Measurements from ENCODE around the gene DOCK2. TPM values are rescaled to one million over a fixed set of nuclear protein-coding genes. Genes with fewer than 3 reads are reported as not detected.

DOCK2 gene
- total RNA-seq, 1 experiment from 2014 or later: 1.4 TPM

DNA sequence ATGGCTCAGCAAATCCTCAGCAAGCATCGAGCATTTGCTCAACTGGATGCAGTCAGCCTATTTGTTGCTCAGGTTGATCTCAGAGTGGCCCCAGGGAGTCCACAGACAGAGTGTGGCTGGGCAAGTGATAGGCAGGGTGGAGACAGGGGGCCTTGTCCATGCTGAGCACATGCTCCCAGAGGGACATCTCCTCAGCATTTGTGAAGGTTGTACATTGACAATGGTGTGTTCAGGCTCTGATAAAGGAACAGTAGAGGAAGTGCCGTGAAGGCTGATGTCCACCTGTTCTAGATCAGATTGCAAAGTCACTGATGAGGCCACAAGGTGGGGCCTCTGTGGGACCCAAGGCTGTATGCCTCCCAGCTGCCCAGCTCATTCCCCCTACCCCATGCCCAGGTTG lies 418.5 kb downstream of the DOCK2 start:
- TF ChIP-seq REST (IDR thresholded peaks at IDR 0.05; ENCODE audit: insufficient read depth in 1 of 2, low read depth in 2 of 2, low read length in 1 of 2) (no peak), TCF7L2 (IDR thresholded peaks at IDR 0.05; ENCODE audit: low read depth, low read length) (no peak), SIN3A (IDR thresholded peaks at IDR 0.05; ENCODE audit: borderline replicate concordance, insufficient read depth, low read depth, low read length) (no peak), POLR2AphosphoS5 (IDR thresholded peaks at IDR 0.05; ENCODE audit: low read depth, low read length) (no peak), CTCF (IDR thresholded peaks at IDR 0.05) (no peak)
- Histone ChIP-seq H3K36me3 (ENCODE audit: control insufficient read depth, insufficient read depth, low read length) (no peaks in the 10 kb centered on the region), H3K27me3 (ENCODE audit: control insufficient read depth, insufficient read depth, low read length) (no peaks in the 10 kb centered on the region), H3K4me3 (ENCODE audit: low read depth in 2 of 2, low read length in 2 of 2) (no peak overlapping the region), H3K9me3 (ENCODE audit: control insufficient read depth, insufficient read depth, low read depth, low read length) (no peaks in the 10 kb centered on the region), H3K27ac (ENCODE audit: low read length) (no peak overlapping the region), H3K4me1 (ENCODE audit: control insufficient read depth, insufficient read depth, low read length) (no peaks in the 10 kb centered on the region)
- intact Hi-C loops (cut with micrococcal nuclease; ENCODE audit: unreplicated experiment) (no loop called here), in situ Hi-C loops (cut with HindIII; ENCODE audit: low pct_unique_long_range_greater_than_20kb, low sequenced_read_pairs) (no loop called here)
- POLR2A ChIA-PET: no interaction called here
- BruUV-seq (replicated peaks): no TSS peak
- no peak for ATAC-seq
- no peak for DNase-seq (ENCODE audit: low read depth, low spot score)
- CTCF ChIA-PET: no interaction called here

DNA sequence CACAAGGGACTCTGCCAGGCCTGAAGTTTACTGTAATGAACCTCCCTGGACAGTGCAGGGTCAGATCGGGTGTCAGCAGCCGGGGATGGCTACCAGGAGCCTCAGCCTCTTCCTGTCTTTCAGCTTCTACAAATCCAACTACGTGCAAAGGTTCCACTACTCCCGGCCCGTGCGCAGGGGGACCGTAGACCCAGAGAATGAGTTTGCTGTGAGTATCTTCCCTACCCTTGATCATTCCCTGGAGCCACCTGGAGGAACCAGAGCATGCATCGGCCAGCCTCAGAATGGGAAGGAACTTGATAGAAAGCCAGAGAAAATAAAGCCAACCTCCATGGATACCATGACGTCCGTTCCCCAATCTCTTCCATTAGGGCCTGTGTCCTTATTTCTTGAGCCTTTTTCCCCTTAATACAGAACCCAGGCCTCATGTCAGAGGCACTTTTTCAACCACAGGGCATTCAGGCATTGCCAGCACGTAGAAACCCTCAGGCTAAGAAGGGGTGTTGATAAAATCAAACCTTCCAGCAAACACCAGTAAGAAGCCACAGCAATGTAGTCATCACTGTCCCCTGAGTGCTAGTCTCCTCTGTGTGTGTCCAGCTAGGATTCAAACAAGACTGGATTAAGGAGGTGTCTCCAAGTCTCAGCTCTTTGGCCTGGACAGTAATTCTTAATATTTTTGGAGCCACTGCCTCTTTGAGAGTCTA lies 419.6 kb downstream of the DOCK2 start:
- TF ChIP-seq POLR2AphosphoS5 (IDR thresholded peaks at IDR 0.05; ENCODE audit: low read depth, low read length): no peak
- TF ChIP-seq CTCF (IDR thresholded peaks at IDR 0.05): no peak
- no peak for TF ChIP-seq SIN3A (IDR thresholded peaks at IDR 0.05; ENCODE audit: borderline replicate concordance, insufficient read depth, low read depth, low read length)
- TF ChIP-seq REST (IDR thresholded peaks at IDR 0.05; ENCODE audit: insufficient read depth in 1 of 2, low read depth in 2 of 2, low read length in 1 of 2): no peak
- no peak for TF ChIP-seq TCF7L2 (IDR thresholded peaks at IDR 0.05; ENCODE audit: low read depth, low read length)
- BruUV-seq (replicated peaks): no TSS peak
- no peak overlapping the region for H3K27ac ChIP-seq (ENCODE audit: low read length)
- in situ Hi-C loops (cut with HindIII; ENCODE audit: low pct_unique_long_range_greater_than_20kb, low sequenced_read_pairs): no loop called here
- ChIA-PET CTCF (no interaction called here), POLR2A (no interaction called here)
- no peaks in the 10 kb centered on the region for H3K36me3 ChIP-seq (ENCODE audit: control insufficient read depth, insufficient read depth, low read length)
- H3K4me1 ChIP-seq (ENCODE audit: control insufficient read depth, insufficient read depth, low read length): no peaks in the 10 kb centered on the region
- no peaks in the 10 kb centered on the region for H3K9me3 ChIP-seq (ENCODE audit: control insufficient read depth, insufficient read depth, low read depth, low read length)
- no peak for DNase-seq (ENCODE audit: low read depth, low spot score)
- no peaks in the 10 kb centered on the region for H3K27me3 ChIP-seq (ENCODE audit: control insufficient read depth, insufficient read depth, low read length)
- ATAC-seq: no peak
- H3K4me3 ChIP-seq (ENCODE audit: low read depth in 2 of 2, low read length in 2 of 2): no peak overlapping the region
- intact Hi-C loops (cut with micrococcal nuclease; ENCODE audit: unreplicated experiment): no loop called here
